HG03025 (cell line): ENCODE results near the gene ASPRV1.

Source experiments
- ATAC-seq: cut with Tn5 transposase; IDR thresholded peaks from one replicate; pipeline ENCODE4 v1.9.1; 2021; ENCODE audit warnings: mild to moderate bottlenecking, moderate library complexity; ENCODE audit not compliant: unreplicated experiment, low FRiP score

Gene ASPRV1

DNA sequence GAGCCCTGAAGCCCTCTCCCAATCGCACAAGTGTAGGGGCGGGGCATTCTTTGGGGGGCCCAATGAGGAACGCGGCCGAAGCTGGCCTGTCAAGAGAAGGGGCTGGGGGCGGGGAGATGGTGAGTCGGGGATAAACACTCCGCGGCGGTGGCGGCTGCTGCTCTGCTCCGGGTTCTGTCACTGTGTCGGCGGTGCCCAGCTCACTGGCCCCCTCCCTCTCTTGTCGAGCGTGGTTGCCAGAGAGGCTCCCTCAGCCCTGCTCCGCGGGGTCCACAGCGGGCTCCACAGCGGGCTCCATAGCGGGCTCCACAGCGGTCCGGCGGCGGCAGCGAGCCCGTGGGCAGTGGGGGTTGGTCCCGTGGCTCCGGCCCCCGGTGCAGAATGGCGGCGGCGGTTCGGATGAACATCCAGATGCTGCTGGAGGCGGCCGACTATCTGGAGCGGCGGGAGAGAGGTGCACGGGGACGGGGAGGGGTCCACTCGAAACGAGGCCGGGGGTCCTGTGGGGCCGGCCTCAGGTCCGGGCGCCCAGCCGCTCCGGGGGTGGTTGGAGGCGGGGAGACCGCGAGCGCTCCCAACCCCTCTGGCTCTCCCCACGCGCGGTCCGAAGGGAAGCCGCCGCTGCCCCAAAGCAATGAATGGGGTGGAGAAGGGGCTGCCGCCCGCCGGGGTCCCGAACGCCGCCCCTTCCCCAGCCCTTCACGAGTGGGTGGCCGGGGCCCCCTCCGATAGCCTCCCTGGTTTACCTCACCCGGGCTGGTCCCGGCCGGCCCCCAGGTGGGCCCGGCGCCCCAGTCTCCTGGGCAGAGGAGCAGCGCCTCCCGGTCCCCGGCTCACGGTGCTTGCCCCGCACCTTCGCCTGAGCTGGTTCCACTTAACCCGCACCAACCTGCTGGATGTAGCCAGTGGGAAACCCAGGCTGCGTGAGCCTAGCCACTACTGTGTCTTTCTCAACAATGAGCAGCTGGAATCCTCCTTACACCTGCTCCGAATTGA, 46.2 kb downstream of the ASPRV1 start, which contains the start of gene MXD1:
TSS of gene MXD1 (plus strand) at position 160 of the 996 bp plus-strand sequence. CDS start at position 382, 222 bp downstream.
- no peak for ATAC-seq

- ATAC-seq: peak; percentile 86
Measured at GRCh38 chr2:69914164-69914949, 47.1 kb downstream of the ASPRV1 start.

DNA sequence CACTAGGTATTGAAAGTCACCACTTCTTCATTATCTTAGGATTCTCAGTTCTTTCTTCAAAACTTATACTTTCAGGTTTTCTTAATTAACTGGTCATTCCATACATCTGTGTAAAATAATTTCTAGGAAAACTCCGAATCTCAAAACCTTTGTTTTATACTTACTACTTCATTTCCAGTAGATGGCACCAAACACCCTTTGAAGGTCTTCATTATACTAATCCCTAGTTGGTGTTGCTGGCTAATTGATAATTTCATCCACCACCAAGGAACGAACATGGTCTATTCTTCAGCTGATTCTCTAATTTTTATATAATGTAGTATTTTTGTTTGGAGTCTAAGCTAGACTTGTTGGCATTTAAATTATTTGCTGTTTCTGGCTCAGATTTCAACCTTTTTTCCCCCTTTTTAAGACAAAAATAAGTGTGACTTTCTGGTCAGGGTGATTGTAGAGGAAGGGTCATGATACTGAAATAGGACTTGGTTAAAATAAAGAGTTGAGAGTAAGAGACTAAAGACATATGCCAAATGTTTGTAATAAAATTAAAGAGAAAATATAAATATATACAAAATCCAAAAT, 49.4 kb downstream of the ASPRV1 start:
- no peak for ATAC-seq
